Ovary (tissue), 9 donors: ENCODE data around the gene FTO. TPM values are rescaled to one million over a fixed set of nuclear protein-coding genes. Genes with fewer than 3 reads are reported as not detected.

Experiments
- DNase-seq, 5 donors: peaks; one replicate each; pipeline ENCODE4 v3.0.0-alpha.2; 2019 to 2020
- H3K27ac ChIP-seq, 2 donors: fragments of 200-600 bp; one replicate each; pipeline versions ENCODE4 v1.5.1 to v1.8.0; 2019 to 2022
- H3K27me3 ChIP-seq: fragments of 200-600 bp; one replicate; pipeline ENCODE4 v1.8.0; 2022
- H3K36me3 ChIP-seq: fragments of 200-600 bp; sonication (generic); one replicate; pipeline ENCODE4 v1.5.1; 2019
- H3K4me1 ChIP-seq: one replicate; pipeline ENCODE4 v1.8.1; 2013; ENCODE audit warnings: mild to moderate bottlenecking, moderate library complexity; ENCODE audit not compliant: insufficient read depth
- H3K4me3 ChIP-seq: fragments of 200-600 bp; sonication (generic); one replicate; pipeline ENCODE4 v1.5.1; 2017
- H3K9me3 ChIP-seq, 2 donors: fragments of 200-600 bp in 1 of 2; sonication (generic) in 1 of 2; one replicate each; pipeline versions ENCODE4 v1.5.1 to v1.8.1; 2013 to 2019; ENCODE audit warnings: mild to moderate bottlenecking in 1 of 2, moderate library complexity in 1 of 2
- EP300 ChIP-seq: sonication (generic); formaldehyde crosslinking; IDR thresholded peaks from one replicate; pipeline ENCODE4 v1.6.1; 2017; ENCODE audit warnings: antibody characterized with exemption
- POLR2A ChIP-seq: fragments of 450-650 bp; IDR thresholded peaks from one replicate; pipeline ENCODE4 v1.6.1; 2017; ENCODE audit warnings: antibody characterized with exemption, mild to moderate bottlenecking, moderate library complexity
- WGBS, 3 donors: extraction: QIAGEN DNeasy Blood & Tissue Kit in 1 of 3; methylation state at CpG; one replicate each; pipeline versions ENCODE4 v1.1.5 to v1.1.7; 2013 to 2017; 5-methylcytosine and 5-hydroxymethylcytosine counted together
- intact Hi-C, 4 donors: fragments of 100-400 bp; cut with DNase I; formaldehyde crosslinking; loops; one replicate each; pipeline versions ENCODE4 v1.11.0 to v1.15.1; 2022 to 2023
- polyA plus RNA-seq, 2 donors: library from polyadenylated mRNA; stranded (reverse); fragments of 200-250 nt in 1 of 2; fragments of 350-450 nt in 1 of 2; fragmentation: Illumina TruSeq in 1 of 2; extraction: RNeasy Lipid Tissue Mini Kit (QIAGEN cat#74804) in 1 of 2; gene quantifications; one replicate each; pipeline ENCODE4 v1.2.3, GENCODE V29; 2013 to 2014
- total RNA-seq, 7 donors: library from RNA; depleted of rRNA in 2 of 7; stranded (reverse); fragments of >200 nt in 2 of 7; fragmentation: NEBNext Ultra II Directional in 3 of 7; extraction: Animal tissue kit (Norgen Biotek cat#: 25700) in 3 of 7; gene quantifications; one replicate each; pipeline versions ENCODE4 v1.1.0 to v1.2.4, GENCODE V29; 2016 to 2023
- TF ChIP-seq, protein P1 (sequence below), 3 donors: fragments of 450-650 bp in 2 of 3; fragments of 200-600 bp in 1 of 3; IDR thresholded peaks; one replicate each; pipeline versions ENCODE4 v1.5.1 to v1.8.0; 2016 to 2022; ENCODE audit warnings: antibody characterized with exemption in 3 of 3, mild to moderate bottlenecking in 1 of 3
- donor health status: DM: no; HTN: no; CAD: no; lungs with moderate emphysema.
- donor health status: DM: no; HTN: no; CAD: no.
- donor health status: Bipolar disorder and iron deficiency.
- donor health status: DM: yes; HTN: yes; CAD: no.
- donor health status: DM: no; HTN: no; CAD: no.
- donor health status: DM: yes; HTN: yes; CAD: no.

The FTO gene
- total and polyA plus RNA-seq, 9 donors: 43.6 to 128 (median 91.4) TPM

- Histone ChIP-seq H3K4me3 (no peak overlapping the region), H3K27ac (no peak overlapping the region), H3K4me1 (no peaks in the 10 kb centered on the region), H3K27me3 (no peaks in the 10 kb centered on the region), H3K9me3 (no peaks in the 10 kb centered on the region), H3K36me3 (no peaks in the 10 kb centered on the region)
- DNase-seq: no peak
- TF ChIP-seq EP300 (no peak), POLR2A (no peak)
- TF ChIP-seq, protein P1, sequence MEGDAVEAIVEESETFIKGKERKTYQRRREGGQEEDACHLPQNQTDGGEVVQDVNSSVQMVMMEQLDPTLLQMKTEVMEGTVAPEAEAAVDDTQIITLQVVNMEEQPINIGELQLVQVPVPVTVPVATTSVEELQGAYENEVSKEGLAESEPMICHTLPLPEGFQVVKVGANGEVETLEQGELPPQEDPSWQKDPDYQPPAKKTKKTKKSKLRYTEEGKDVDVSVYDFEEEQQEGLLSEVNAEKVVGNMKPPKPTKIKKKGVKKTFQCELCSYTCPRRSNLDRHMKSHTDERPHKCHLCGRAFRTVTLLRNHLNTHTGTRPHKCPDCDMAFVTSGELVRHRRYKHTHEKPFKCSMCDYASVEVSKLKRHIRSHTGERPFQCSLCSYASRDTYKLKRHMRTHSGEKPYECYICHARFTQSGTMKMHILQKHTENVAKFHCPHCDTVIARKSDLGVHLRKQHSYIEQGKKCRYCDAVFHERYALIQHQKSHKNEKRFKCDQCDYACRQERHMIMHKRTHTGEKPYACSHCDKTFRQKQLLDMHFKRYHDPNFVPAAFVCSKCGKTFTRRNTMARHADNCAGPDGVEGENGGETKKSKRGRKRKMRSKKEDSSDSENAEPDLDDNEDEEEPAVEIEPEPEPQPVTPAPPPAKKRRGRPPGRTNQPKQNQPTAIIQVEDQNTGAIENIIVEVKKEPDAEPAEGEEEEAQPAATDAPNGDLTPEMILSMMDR (IDR thresholded peaks at IDR 0.05): no peak
- intact Hi-C loops: no loop called here
- WGBS, 3 donors: 80 to 84% (median 82%) methylated on average over 6 of the region's 6 CpGs
Observed at GRCh38 chr16:54040975-54041374, 337.0 kb downstream of the FTO start.

DNA sequence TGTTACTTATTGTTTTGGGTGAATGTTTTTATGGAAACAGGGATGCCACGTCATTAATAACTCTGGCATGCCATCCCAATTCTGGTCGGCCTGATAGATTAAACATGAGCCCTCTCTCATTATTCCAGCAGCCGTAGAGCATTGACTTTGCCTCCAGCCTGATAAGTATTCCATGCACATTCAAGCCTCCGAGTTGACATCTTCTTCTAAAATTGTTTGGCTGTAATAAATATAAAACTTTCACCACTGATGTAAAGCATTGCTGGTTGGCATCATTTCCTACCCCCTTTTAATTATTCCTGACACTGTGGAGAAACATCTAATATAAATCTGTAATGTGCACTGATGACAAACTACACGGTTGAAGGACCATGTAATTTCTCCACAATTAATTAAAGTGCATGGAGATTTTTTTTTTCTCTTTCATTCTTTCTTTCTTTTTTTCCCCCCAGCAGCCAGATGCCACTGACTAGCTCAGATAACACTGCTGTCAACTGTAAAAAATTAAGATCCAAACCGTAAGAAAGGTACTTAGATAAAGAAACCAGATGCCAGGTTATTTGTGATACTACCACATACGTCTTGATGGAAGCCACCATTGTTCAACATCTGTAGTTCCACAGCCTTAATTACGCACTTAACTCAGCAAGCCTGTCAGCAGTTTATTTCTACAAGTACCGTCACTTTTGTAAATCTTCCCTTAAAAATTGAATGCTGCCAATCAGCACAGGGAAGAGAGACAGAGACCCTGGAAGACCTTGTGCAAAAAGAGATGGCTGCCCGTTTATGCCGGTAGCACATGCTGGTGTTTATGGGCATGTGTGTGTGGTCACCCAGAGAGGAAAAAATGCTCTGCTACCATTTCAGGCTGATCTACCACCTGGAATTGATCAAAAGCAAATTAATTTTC, 344.9 kb downstream of the FTO start:
- TF ChIP-seq EP300: no peak
- 76% methylated on average over 11 of the region's 11 CpGs for WGBS, 3 donors

GRCh38 chr16:54049591-54050458, 345.9 kb downstream of the FTO start:
- WGBS, 3 donors: 88 to 92% (median 88%) methylated on average over 8 of the region's 8 CpGs
- no peak for DNase-seq
- Histone ChIP-seq H3K27ac (no peak overlapping the region), H3K4me3 (no peak overlapping the region), H3K9me3 (no peaks in the 10 kb centered on the region), H3K27me3 (no peaks in the 10 kb centered on the region), H3K36me3 (no peaks in the 10 kb centered on the region), H3K4me1 (peaks cover 1% of the 10 kb centered on the region)
- TF ChIP-seq, protein P1 (IDR thresholded peaks at IDR 0.05): no peak
- TF ChIP-seq POLR2A: no peak
- TF ChIP-seq EP300: no peak
- intact Hi-C loops: no loop called here

More for the DNA sequence above, 344.9 kb downstream of the FTO start:
- no peak for DNase-seq
- Histone ChIP-seq H3K36me3 (no peaks in the 10 kb centered on the region), H3K27ac (no peak overlapping the region), H3K27me3 (no peaks in the 10 kb centered on the region), H3K4me1 (peaks cover 1% of the 10 kb centered on the region), H3K4me3 (no peak overlapping the region), H3K9me3 (no peaks in the 10 kb centered on the region)
- intact Hi-C loops: no loop called here

GRCh38 chr16:54050459-54051210, 346.7 kb downstream of the FTO start:
- Histone ChIP-seq H3K4me3 (no peak overlapping the region), H3K4me1 (peaks cover 1% of the 10 kb centered on the region), H3K9me3 (no peaks in the 10 kb centered on the region), H3K27me3 (no peaks in the 10 kb centered on the region), H3K36me3 (no peaks in the 10 kb centered on the region), H3K27ac (no peak overlapping the region)
- intact Hi-C loops: no loop called here
- no peak for DNase-seq
- 80 to 83% (median 83%) methylated on average over 7 of the region's 7 CpGs for WGBS, 3 donors
- TF ChIP-seq, protein P1 (IDR thresholded peaks at IDR 0.05): no peak
- TF ChIP-seq EP300: no peak
- TF ChIP-seq POLR2A: no peak
